Ishikawa (cell line): Measurements from ENCODE around the gene GABRR2.

ENCODE experiments used
- FOXM1 ChIP-seq: IDR thresholded peaks from 2 replicates; pipeline ENCODE4 v1.6.1; 2012; ENCODE audit warnings: low read depth, borderline replicate concordance
- RAD21 ChIP-seq: IDR thresholded peaks from 2 replicates; pipeline ENCODE4 v1.6.1; 2012; ENCODE audit warnings: low read depth
- TAF1 ChIP-seq: IDR thresholded peaks from 2 replicates; pipeline ENCODE4 v1.6.1; 2012; ENCODE audit warnings: low read depth, mild to moderate bottlenecking
- TF ChIP-seq, protein P1 (sequence below): IDR thresholded peaks from 2 replicates; pipeline ENCODE4 v1.6.1; 2012; ENCODE audit warnings: low read depth, mild to moderate bottlenecking
- TF ChIP-seq, protein P2 (sequence below): IDR thresholded peaks from 2 replicates; pipeline ENCODE4 v1.6.1; 2012

DNA sequence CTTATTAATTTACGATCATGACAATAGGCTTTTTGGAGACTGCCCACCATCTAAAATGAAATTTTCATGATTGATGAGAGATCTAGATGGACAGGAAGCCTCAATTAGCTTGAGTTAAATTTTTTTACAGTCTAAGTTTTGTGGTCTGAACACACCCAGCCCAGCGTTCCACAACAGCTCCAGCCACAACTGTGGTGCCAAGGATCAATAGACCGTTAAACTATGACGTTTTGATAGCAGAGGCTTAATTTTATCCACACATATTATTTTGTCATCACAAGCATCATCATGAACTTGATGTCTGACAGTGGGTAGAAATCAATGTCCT is 92.4 kb downstream of the GABRR2 start:
- TF ChIP-seq, protein P1, sequence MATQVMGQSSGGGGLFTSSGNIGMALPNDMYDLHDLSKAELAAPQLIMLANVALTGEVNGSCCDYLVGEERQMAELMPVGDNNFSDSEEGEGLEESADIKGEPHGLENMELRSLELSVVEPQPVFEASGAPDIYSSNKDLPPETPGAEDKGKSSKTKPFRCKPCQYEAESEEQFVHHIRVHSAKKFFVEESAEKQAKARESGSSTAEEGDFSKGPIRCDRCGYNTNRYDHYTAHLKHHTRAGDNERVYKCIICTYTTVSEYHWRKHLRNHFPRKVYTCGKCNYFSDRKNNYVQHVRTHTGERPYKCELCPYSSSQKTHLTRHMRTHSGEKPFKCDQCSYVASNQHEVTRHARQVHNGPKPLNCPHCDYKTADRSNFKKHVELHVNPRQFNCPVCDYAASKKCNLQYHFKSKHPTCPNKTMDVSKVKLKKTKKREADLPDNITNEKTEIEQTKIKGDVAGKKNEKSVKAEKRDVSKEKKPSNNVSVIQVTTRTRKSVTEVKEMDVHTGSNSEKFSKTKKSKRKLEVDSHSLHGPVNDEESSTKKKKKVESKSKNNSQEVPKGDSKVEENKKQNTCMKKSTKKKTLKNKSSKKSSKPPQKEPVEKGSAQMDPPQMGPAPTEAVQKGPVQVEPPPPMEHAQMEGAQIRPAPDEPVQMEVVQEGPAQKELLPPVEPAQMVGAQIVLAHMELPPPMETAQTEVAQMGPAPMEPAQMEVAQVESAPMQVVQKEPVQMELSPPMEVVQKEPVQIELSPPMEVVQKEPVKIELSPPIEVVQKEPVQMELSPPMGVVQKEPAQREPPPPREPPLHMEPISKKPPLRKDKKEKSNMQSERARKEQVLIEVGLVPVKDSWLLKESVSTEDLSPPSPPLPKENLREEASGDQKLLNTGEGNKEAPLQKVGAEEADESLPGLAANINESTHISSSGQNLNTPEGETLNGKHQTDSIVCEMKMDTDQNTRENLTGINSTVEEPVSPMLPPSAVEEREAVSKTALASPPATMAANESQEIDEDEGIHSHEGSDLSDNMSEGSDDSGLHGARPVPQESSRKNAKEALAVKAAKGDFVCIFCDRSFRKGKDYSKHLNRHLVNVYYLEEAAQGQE: no peak
- TF ChIP-seq FOXM1: no peak
- no peak for TF ChIP-seq RAD21
- TF ChIP-seq TAF1: no peak
- TF ChIP-seq, protein P2, sequence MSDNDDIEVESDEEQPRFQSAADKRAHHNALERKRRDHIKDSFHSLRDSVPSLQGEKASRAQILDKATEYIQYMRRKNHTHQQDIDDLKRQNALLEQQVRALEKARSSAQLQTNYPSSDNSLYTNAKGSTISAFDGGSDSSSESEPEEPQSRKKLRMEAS: no peak
